ENCODE results near the gene PTPRK. TPM values are rescaled to one million over a fixed set of nuclear protein-coding genes. Genes with fewer than 3 reads are reported as not detected.

PTPRK gene
- total RNA-seq, 1 experiment from 2014 or later = 5.5 TPM

- DNase-seq (ENCODE audit: extremely low read depth, low read depth) = no peak
Measured at GRCh38 chr6:128208851-128209580, 311.4 kb downstream of the PTPRK start.

GRCh38 chr6:128208078-128208477, 312.3 kb downstream of the PTPRK start:
- DNase-seq (ENCODE audit: extremely low read depth, low read depth) = no peak

- no peak for DNase-seq (ENCODE audit: extremely low read depth, low read depth)
Measured at GRCh38 chr6:128206610-128207426, 313.6 kb downstream of the PTPRK start.

- no peak for DNase-seq (ENCODE audit: extremely low read depth, low read depth)
Measured at GRCh38 chr6:128204616-128205015, 315.8 kb downstream of the PTPRK start.

GRCh38 chr6:128202169-128202765, 318.1 kb downstream of the PTPRK start:
- no peak for DNase-seq (ENCODE audit: extremely low read depth, low read depth)

- DNase-seq (ENCODE audit: extremely low read depth, low read depth) = no peak
Measured at GRCh38 chr6:128200789-128201188, 319.6 kb downstream of the PTPRK start.

GRCh38 chr6:128199461-128199860, 320.9 kb downstream of the PTPRK start:
- no peak for DNase-seq (ENCODE audit: extremely low read depth, low read depth)

- no peak for DNase-seq (ENCODE audit: extremely low read depth, low read depth)
Measured at GRCh38 chr6:128192972-128193371, 327.4 kb downstream of the PTPRK start.

GRCh38 chr6:128188678-128189077, 331.7 kb downstream of the PTPRK start:
- no peak for DNase-seq (ENCODE audit: extremely low read depth, low read depth)

- DNase-seq (ENCODE audit: extremely low read depth, low read depth) = no peak
Measured at GRCh38 chr6:128186729-128187128, 333.7 kb downstream of the PTPRK start.

- no peak for DNase-seq (ENCODE audit: extremely low read depth, low read depth)
Measured at GRCh38 chr6:128179876-128180438, 340.4 kb downstream of the PTPRK start.

- no peak for DNase-seq (ENCODE audit: extremely low read depth, low read depth)
Measured at GRCh38 chr6:128174724-128175123, 345.7 kb downstream of the PTPRK start.

- no peak for DNase-seq (ENCODE audit: extremely low read depth, low read depth)
Measured at GRCh38 chr6:128172752-128173682, 347.4 kb downstream of the PTPRK start.

GRCh38 chr6:128172081-128172480, 348.3 kb downstream of the PTPRK start:
- no peak for DNase-seq (ENCODE audit: extremely low read depth, low read depth)

GRCh38 chr6:128171182-128171581, 349.2 kb downstream of the PTPRK start:
- no peak for DNase-seq (ENCODE audit: extremely low read depth, low read depth)

- DNase-seq (ENCODE audit: extremely low read depth, low read depth) = no peak
Measured at GRCh38 chr6:128168244-128168643, 352.2 kb downstream of the PTPRK start.

GRCh38 chr6:128167552-128167951, 352.8 kb downstream of the PTPRK start:
- no peak for DNase-seq (ENCODE audit: extremely low read depth, low read depth)

GRCh38 chr6:128164254-128164653, 356.1 kb downstream of the PTPRK start:
- no peak for DNase-seq (ENCODE audit: extremely low read depth, low read depth)

GRCh38 chr6:128162423-128162822, 358.0 kb downstream of the PTPRK start:
- DNase-seq (ENCODE audit: extremely low read depth, low read depth) = no peak

GRCh38 chr6:128161839-128162238, 358.6 kb downstream of the PTPRK start:
- DNase-seq (ENCODE audit: extremely low read depth, low read depth) = no peak

Measured in NCI-H460 (cell line).